ENCODE measurements around the gene PRDM16. TPM values are rescaled to one million over a fixed set of nuclear protein-coding genes. Genes with fewer than 3 reads are reported as not detected.

PRDM16 gene
- total RNA-seq, 1 experiment from 2014 or later: 0.69 TPM

DNA sequence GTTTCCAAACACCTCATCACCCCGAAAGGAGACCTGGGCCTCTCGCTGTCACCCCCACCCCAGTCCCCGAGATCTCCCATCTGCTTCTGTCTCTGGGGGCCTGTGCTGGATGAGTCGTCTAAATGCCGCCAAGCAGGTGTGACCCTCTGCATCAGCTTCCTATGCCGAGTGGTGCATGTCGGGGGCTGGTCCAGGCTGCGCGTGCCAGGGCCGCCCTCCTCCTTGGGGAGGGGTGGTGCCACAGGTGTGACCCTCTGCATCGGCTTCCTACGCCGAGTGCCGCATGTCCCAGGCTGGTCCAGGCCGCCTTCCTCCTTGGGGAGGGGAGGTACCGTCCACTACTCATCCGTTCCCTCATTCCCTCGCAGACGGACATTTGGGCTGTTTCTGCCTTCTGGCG, 115.7 kb downstream of the PRDM16 start:
- no peak for DNase-seq
- Histone ChIP-seq H3K27me3 (ENCODE audit: control insufficient read depth, insufficient read depth, low read length) (no peaks in the 10 kb centered on the region), H3K36me3 (replicated peaks; ENCODE audit: control insufficient read depth, insufficient read depth, low read length) (no peaks in the 10 kb centered on the region), H3K4me3 (ENCODE audit: insufficient read depth, low read depth, low read length) (no peak overlapping the region)

DNA sequence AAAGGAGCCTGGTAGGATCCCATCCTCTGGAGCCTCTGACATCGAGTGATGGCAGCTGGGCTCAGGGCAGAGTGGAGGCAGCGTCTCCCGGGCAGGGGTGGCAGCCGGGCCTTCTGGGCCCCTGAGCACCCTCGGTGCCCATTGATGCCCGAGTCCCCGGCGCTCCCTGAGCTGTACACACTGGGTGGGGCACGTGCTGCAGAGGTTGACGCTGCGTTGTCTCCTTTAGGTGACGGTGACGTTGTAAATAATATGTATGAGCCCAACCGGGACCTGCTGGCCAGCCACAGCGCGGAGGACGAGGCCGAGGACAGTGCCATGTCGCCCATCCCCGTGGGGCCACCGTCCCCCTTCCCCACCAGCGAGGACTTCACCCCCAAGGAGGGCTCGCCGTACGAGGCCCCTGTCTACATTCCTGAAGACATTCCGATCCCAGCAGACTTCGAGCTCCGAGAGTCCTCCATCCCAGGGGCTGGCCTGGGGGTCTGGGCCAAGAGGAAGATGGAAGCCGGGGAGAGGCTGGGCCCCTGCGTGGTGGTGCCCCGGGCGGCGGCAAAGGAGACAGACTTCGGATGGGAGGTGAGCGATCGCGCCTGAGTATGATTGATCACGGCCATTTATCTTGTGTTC, 117.0 kb downstream of the PRDM16 start:
- Histone ChIP-seq H3K36me3 (replicated peaks; ENCODE audit: control insufficient read depth, insufficient read depth, low read length) (no peaks in the 10 kb centered on the region), H3K27me3 (ENCODE audit: control insufficient read depth, insufficient read depth, low read length) (no peaks in the 10 kb centered on the region), H3K4me3 (ENCODE audit: insufficient read depth, low read depth, low read length) (no peak overlapping the region)
- DNase-seq: no peak

DNA sequence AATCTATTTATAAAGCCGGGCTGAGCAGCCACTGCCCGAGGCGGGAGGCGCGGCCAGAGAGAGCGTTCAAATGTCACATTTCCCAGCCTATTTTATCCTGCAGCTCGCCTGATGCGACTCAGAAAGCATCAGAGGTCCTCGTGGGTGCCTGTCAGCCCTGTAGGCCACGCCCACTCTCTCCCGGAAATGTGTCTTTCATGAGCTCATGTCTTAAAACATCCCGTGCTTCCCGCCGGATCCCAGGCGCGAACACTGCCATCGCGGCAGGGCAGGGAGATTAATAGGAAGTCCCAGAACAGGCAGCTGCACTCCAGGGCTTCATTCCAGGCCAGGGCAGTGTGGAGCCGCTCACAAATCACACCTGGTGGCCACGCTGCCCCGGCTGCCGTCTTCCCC, 117.5 kb downstream of the PRDM16 start:
- peak; percentile 78 for DNase-seq
- Histone ChIP-seq H3K27me3 (ENCODE audit: control insufficient read depth, insufficient read depth, low read length) (no peaks in the 10 kb centered on the region), H3K36me3 (replicated peaks; ENCODE audit: control insufficient read depth, insufficient read depth, low read length) (no peaks in the 10 kb centered on the region), H3K4me3 (ENCODE audit: insufficient read depth, low read depth, low read length) (no peak overlapping the region)

DNA sequence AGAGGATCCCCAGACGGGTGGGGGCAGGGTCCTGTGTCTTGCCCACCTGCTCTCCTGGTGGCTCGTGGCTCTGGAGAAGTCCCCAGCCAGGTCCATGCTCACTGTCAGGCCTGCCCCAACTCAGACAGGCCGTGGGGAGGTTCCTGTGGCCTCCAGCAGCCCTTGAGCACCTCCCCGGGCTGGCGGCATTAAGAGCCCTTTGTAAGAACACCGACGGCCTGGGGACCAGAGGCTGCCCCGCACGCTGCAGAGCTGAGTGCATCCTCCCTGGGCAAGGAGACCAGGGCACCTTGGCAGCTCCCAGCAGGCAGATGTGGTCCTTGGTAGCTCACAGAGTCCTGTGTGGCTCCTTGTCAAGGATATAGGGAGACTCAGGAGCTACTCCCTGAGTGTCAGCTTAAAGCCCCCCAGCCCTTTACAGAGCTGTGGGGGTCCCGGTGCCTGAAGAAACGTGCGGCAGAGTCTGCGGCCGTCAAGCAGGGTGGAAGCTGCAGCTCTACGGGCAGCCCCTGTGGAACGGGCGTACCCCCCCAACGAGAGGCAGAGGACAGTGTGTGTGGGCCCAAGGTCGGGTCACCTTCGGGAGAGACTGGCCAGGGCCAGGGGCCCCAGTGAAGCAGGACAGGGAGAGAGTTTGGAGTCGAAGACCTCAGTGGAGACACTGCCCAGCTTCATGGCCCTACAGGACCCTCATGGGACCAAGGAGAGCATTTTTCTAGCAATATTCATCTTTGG, 118.6 kb downstream of the PRDM16 start:
- H3K36me3 ChIP-seq (replicated peaks; ENCODE audit: control insufficient read depth, insufficient read depth, low read length): no peaks in the 10 kb centered on the region
- H3K4me3 ChIP-seq (ENCODE audit: insufficient read depth, low read depth, low read length): no peak overlapping the region
- no peaks in the 10 kb centered on the region for H3K27me3 ChIP-seq (ENCODE audit: control insufficient read depth, insufficient read depth, low read length)
- no peak for DNase-seq

DNA sequence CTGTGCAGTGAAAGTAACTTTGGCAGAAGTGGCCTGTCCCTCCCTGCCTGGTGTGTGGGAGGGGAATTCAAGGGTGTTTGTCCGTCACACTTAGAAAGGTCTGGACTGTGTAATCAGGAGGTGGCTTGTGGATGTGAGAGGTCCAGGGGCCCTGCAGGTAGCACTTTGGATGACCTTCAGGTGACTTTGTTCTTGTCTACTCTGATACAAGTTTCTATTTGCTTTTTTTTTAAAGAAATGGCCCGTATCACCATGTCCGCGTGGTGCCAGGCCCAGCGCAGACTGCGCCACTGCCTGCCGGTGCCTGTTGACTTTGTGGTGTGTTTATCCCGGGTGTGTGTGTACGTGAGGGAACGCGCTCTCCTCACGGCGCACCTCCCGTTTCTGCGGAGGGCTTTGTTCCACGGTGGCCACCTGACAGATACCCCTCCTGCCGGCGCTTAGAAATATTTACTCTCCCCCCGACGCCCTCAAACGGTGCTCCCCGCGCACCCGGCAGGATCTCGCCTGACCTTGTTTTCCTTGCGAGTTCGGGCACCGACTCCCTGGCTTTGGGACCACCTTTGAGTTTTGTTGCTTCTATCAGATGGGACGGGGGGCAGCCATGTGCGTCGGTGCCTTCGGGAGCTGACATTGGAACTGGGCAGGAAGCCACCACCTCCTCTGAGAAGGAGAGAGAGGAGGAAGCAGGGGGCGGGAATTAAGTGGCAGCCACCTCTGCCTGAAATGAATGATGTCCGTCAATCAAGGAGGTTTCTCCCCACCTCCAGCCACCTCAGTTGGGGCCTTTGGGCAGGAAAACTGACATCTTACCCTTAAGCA, 119.4 kb downstream of the PRDM16 start:
- no peaks in the 10 kb centered on the region for H3K27me3 ChIP-seq (ENCODE audit: control insufficient read depth, insufficient read depth, low read length)
- no peak for DNase-seq
- H3K4me3 ChIP-seq (ENCODE audit: insufficient read depth, low read depth, low read length): no peak overlapping the region
- no peaks in the 10 kb centered on the region for H3K36me3 ChIP-seq (replicated peaks; ENCODE audit: control insufficient read depth, insufficient read depth, low read length)

DNA sequence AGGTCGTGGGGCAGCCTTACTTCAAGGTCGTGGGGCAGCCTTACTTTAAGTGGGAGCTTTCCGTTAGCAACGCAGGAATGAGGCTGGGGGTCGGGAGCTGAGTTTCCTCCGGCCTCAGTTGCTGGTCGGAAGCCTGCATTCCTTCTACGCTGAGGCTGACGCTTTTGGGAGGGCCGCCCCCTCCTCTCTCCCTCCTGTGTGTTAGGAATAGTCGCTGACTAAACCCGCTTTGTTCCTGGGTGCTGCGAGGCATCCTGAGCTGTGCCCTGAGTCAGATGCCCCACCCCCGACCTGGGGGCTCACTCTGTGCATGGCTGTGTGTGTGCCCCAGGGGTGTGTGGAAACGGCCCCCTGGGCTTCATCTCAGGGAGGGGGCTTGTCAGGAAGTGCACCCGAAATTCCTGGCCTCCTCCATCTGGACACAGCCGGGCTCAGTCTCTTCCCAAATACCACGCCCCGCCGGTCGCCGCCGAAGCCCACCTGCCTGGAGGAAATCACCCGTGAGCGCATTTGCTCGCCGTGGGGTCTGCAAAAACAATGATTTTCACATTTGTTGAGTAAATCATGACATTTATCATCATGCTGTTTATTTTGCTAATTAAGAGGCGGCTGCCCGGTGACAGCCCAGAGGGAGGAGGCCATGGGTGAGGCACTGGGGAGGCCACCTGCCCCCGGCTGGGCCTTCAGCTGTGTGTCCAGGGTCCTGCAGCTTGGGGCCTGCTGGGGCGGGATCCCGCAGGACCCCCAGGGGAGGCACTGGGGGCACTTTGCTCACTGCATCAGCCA, 121.4 kb downstream of the PRDM16 start:
- H3K27me3 ChIP-seq (ENCODE audit: control insufficient read depth, insufficient read depth, low read length): no peaks in the 10 kb centered on the region
- no peaks in the 10 kb centered on the region for H3K36me3 ChIP-seq (replicated peaks; ENCODE audit: control insufficient read depth, insufficient read depth, low read length)
- peak; percentile 79 for DNase-seq
- H3K4me3 ChIP-seq (ENCODE audit: insufficient read depth, low read depth, low read length): no peak overlapping the region

DNA sequence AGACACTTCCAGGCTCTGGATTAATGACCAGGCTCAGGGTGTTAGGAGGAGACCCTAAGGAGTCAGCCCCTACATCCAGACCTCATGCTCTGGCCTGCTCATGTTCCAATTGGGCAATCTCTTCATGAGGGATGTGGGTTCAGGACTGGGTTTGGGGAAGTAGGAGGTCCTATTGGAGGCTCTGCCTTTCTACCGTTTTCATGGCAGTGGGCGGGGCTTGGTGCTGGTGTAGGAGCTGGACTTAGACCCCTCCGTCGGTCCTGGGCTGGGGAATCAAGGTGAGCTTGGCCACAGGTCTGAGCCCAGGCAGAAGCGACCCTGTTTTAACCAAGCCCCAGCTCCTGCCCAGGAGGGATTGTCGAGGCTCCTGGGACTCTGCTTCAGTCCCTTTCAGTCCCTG, 123.4 kb downstream of the PRDM16 start:
- Histone ChIP-seq H3K27me3 (ENCODE audit: control insufficient read depth, insufficient read depth, low read length) (no peaks in the 10 kb centered on the region), H3K4me3 (ENCODE audit: insufficient read depth, low read depth, low read length) (no peak overlapping the region), H3K36me3 (replicated peaks; ENCODE audit: control insufficient read depth, insufficient read depth, low read length) (no peaks in the 10 kb centered on the region)
- DNase-seq: no peak

DNA sequence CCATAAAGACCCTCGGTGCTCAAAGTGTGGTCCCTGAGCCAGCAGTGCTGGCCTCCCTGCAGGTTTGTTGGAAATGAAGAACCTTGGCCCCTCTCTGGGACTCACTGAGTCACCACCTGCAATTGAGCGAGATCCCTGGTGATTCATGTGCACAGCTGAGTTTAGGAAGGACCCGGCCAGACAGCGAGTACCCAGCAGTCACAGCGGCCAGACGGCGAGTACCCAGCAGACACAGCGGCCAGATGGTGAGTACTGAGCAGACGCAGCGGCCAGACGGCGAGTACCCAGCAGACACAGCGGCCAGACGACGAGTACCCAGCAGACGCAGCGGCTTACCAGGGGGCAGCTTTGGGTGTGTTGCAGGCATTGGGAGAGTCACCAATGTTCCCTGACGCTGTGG, 123.8 kb downstream of the PRDM16 start:
- H3K27me3 ChIP-seq (ENCODE audit: control insufficient read depth, insufficient read depth, low read length): no peaks in the 10 kb centered on the region
- DNase-seq: no peak
- H3K36me3 ChIP-seq (replicated peaks; ENCODE audit: control insufficient read depth, insufficient read depth, low read length): no peaks in the 10 kb centered on the region

DNA sequence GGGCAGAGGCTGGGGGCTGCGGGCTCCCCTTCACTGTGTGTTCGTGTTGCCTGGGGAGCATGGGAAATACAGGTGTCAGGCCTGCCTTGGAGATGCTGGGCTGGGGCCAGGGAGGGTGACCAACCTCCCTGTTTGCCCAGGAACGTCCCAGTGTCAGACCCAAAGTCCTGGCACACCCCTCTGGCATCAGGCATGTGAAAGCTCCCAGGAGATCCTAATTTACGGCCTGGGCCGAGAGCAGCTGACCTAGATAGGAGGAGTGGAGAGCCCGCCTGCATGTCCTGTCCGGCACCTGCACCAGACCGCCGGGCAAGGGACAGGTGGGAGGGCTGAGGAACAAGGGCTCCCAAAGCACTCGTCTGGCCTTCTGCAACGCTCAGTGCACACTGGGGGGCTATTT, 124.8 kb downstream of the PRDM16 start:
- no peak for DNase-seq
- Histone ChIP-seq H3K4me3 (ENCODE audit: insufficient read depth, low read depth, low read length) (no peak overlapping the region), H3K27me3 (ENCODE audit: control insufficient read depth, insufficient read depth, low read length) (no peaks in the 10 kb centered on the region), H3K36me3 (replicated peaks; ENCODE audit: control insufficient read depth, insufficient read depth, low read length) (no peaks in the 10 kb centered on the region)

More for the DNA sequence above, 123.8 kb downstream of the PRDM16 start:
- H3K4me3 ChIP-seq (ENCODE audit: insufficient read depth, low read depth, low read length): no peak overlapping the region

DNA sequence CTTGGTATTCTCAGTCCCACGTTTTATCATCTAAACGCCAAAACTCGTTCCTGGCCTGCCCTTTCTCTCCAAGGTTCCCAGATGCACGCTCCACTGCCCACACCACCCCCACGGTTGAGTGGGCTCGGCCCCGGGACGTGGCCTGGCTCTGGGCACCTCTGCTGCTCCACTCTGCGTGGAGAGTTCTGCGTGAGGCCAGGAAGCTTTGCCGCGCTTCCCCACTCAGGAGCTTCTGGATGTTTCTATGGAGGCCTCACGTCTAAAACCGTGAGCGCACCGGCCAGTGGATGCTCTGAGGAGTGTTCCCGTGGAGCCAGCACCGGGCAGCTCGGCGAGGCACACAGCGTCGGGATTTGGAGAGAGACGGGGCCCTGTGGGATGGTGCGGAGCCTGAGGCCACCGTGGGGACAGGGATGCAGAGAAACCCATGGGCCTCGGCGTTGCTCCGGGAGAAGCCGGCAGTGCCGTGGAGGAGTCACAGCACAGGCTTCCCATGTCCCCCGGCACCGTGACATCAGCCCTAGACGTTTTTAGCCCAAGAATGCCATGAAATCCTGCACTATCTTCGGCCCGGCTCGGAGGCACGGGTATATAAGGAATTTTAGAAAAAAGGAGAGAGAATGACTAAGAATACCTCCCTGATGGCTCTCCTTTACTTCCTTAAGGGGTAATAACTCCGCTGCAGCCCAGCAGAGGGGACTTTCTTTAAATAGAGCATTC, 125.9 kb downstream of the PRDM16 start:
- H3K36me3 ChIP-seq (replicated peaks; ENCODE audit: control insufficient read depth, insufficient read depth, low read length): no peaks in the 10 kb centered on the region

DNA sequence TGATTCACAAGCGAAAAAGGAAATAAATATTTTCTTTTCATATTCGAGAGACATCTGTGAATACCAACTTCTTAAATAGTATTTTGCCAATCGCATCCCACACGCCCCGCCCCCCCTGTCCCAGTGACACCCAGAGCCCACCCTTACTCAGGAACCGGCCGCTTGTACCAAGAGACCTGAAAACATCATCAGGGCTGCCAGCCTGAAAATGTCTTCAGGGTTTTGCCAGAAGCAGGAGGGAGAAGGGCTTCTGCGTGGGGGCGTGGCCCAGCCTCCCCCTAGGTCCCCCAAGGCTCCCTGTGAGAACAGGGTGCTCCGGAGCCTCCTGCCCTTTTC, 126.4 kb downstream of the PRDM16 start:
- Histone ChIP-seq H3K4me3 (ENCODE audit: insufficient read depth, low read depth, low read length) (no peak overlapping the region), H3K27me3 (ENCODE audit: control insufficient read depth, insufficient read depth, low read length) (no peaks in the 10 kb centered on the region), H3K36me3 (replicated peaks; ENCODE audit: control insufficient read depth, insufficient read depth, low read length) (no peaks in the 10 kb centered on the region)
- DNase-seq: no peak

More for the DNA sequence above, 125.9 kb downstream of the PRDM16 start:
- no peak overlapping the region for H3K4me3 ChIP-seq (ENCODE audit: insufficient read depth, low read depth, low read length)
- no peaks in the 10 kb centered on the region for H3K27me3 ChIP-seq (ENCODE audit: control insufficient read depth, insufficient read depth, low read length)
- no peak for DNase-seq

DNA sequence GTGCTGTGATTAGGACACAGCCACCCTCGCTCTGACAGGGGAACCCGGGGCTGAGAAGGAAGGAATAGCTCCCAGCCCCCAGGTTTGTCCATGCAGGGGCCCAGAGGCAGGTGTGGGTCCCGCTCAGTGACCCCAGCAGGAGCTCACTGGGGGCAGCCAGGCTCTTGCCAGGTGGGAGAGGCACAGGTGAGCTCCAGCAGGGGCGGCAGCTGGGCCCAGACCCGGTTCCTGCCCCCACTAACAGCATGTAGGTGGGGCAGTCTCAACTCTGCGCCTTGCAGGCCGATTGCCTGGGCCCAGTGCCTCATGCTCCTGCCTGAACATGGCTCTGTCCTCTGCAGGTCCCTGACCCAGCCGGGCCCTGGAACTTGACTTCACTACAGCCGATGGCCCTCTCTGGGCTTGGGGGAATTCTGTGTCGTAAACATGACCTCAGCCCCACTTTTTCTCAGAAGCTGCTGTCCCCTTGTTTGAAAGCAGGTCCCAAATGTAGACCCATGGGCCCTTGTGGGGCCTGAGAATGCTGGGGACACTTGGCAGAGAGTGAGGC, 127.0 kb downstream of the PRDM16 start:
- H3K36me3 ChIP-seq (replicated peaks; ENCODE audit: control insufficient read depth, insufficient read depth, low read length): no peaks in the 10 kb centered on the region
- H3K27me3 ChIP-seq (ENCODE audit: control insufficient read depth, insufficient read depth, low read length): no peaks in the 10 kb centered on the region
- no peak overlapping the region for H3K4me3 ChIP-seq (ENCODE audit: insufficient read depth, low read depth, low read length)
- no peak for DNase-seq

DNA sequence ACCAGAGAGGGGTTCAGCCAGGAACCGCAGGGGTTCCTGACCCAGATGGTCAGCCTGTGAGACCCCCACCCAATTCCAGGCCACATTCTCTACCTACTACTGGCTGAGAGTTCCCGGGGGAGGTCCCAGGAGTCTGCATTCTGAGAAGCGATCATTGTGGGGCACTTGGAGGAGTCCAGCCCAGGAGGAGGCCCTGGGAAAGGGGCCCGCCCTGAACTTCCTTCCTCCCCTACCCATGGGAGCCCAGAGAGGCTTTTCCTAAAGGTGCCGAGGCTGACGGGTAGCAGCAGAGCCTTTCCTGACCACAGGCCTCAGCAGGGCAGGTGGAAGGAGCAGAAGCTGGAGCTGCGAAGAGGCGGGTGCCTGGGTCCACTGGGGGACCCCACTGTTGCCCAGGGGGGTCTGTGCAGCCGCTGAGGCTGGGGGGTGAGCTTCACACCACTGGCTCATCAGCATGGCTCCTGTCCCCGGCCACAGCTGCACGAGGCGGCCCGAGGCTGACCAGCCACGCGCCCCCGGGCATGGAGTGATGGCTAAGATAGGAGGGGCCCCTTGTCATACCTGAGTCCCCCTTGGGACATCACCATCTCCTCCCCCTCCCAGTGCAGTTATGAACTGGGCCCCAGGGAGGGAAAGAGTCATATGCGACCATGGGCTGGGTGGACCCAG, 127.7 kb downstream of the PRDM16 start:
- no peak for DNase-seq
- no peak overlapping the region for H3K4me3 ChIP-seq (ENCODE audit: insufficient read depth, low read depth, low read length)
- no peaks in the 10 kb centered on the region for H3K36me3 ChIP-seq (replicated peaks; ENCODE audit: control insufficient read depth, insufficient read depth, low read length)
- no peaks in the 10 kb centered on the region for H3K27me3 ChIP-seq (ENCODE audit: control insufficient read depth, insufficient read depth, low read length)

All from H7 (cell line).